ENCODE results near the gene NUTM2G. TPM values are rescaled to one million over a fixed set of nuclear protein-coding genes. Genes with fewer than 3 reads are reported as not detected.
"Not testable (repeated sequence)": the region's sequence is repeated elsewhere in the genome, so short reads cannot be mapped to it uniquely, and the experiment has no call there.

The NUTM2G gene
- total RNA-seq, result 0.13 and 0.32 TPM in 2 replicates
- polyA plus RNA-seq, result 0.35 and 0.36 TPM in 2 replicates

GRCh38 chr9:96928543-96928942 lies at the start of gene NUTM2G:
NUTM2G (plus strand) TSS chr9:96928843; CDS start chr9:96929025, 182 bp downstream.
- H3K79me2 ChIP-seq; H4K20me1 ChIP-seq (ENCODE audit: insufficient read depth, poor library complexity, severe bottlenecking); H3K9me2 ChIP-seq (replicated peaks; ENCODE audit: insufficient read depth): not testable (repeated sequence)

GRCh38 chr9:96883922-96884321 lies 44.7 kb upstream of the NUTM2G start:
- DNase-seq (ENCODE audit: low spot score), result no peak
- no peaks in the 10 kb centered on the region for H3K27me3 ChIP-seq
- H3K27ac ChIP-seq, result peak overlapping the region; percentile 45
- no peaks in the 10 kb centered on the region for H3K4me1 ChIP-seq (ENCODE audit: insufficient read depth)
- H3K79me2 ChIP-seq, result no peaks in the 10 kb centered on the region
- no peak overlapping the region for H2AFZ ChIP-seq
- H3K4me3 ChIP-seq, result no peak overlapping the region
- H4K20me1 ChIP-seq (ENCODE audit: insufficient read depth, poor library complexity, severe bottlenecking), result no peaks in the 10 kb centered on the region
- no peaks in the 10 kb centered on the region for H3K9me2 ChIP-seq (replicated peaks; ENCODE audit: insufficient read depth)
- no peaks in the 10 kb centered on the region for H3K36me3 ChIP-seq (replicated peaks; ENCODE audit: insufficient read depth, low read depth)
- TF ChIP-seq EZH2 (IDR thresholded peaks at IDR 0.05; ENCODE audit: borderline replicate concordance) (no peak), CTCF (IDR thresholded peaks at IDR 0.05; ENCODE audit: poor library complexity) (no peak), EZH2phosphoT487 (IDR thresholded peaks at IDR 0.05; ENCODE audit: low read depth, severe bottlenecking, unreplicated experiment) (no peak)
- no peak overlapping the region for H3K4me2 ChIP-seq
- WGBS (ENCODE audit: low lambda C conversion rate, missing lambda C conversion rate), result 94% methylated on average over 1 of the region's 1 CpG
- H3K9me3 ChIP-seq (ENCODE audit: low read depth), result no peaks in the 10 kb centered on the region

More at GRCh38 chr9:96928543-96928942, at the start of gene NUTM2G:
- no CpG with 5 or more reads among the region's 3 CpGs for WGBS (ENCODE audit: low lambda C conversion rate, missing lambda C conversion rate)
- not testable (repeated sequence) for H2AFZ ChIP-seq; H3K4me2 ChIP-seq; H3K36me3 ChIP-seq (replicated peaks; ENCODE audit: insufficient read depth, low read depth); H3K4me3 ChIP-seq; H3K4me1 ChIP-seq (ENCODE audit: insufficient read depth); H3K27ac ChIP-seq; H3K27me3 ChIP-seq; H3K9me3 ChIP-seq (ENCODE audit: low read depth); DNase-seq (ENCODE audit: low spot score)

DNA sequence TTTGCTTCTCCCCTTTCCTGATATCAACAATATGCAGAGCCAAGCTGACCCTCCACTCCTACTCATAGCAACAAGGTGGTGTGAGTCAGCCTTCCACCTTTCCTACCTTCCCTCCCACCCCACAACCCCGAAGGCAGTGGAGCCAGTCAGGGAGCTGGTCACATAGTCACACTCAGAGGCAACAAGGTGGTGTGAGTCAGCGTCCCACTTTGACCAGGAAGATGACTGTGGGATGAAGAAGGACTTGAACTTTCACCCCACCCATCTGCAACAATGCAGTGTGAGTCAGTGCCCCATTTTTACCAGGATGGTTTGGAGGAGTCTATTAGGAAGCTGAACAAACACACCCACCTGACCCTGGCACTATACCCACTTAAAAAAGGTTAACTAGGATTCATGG lies 44.2 kb upstream of the NUTM2G start:
- DNase-seq (ENCODE audit: low spot score), result peak; percentile 54
- H4K20me1 ChIP-seq (ENCODE audit: insufficient read depth, poor library complexity, severe bottlenecking), result no peaks in the 10 kb centered on the region
- H3K9me3 ChIP-seq (ENCODE audit: low read depth), result no peaks in the 10 kb centered on the region
- H2AFZ ChIP-seq, result no peak overlapping the region
- no peaks in the 10 kb centered on the region for H3K36me3 ChIP-seq (replicated peaks; ENCODE audit: insufficient read depth, low read depth)
- no peak overlapping the region for H3K4me3 ChIP-seq
- no peaks in the 10 kb centered on the region for H3K27me3 ChIP-seq
- H3K9me2 ChIP-seq (replicated peaks; ENCODE audit: insufficient read depth), result no peaks in the 10 kb centered on the region
- WGBS (ENCODE audit: low lambda C conversion rate, missing lambda C conversion rate), result 42% methylated on average over 2 of the region's 2 CpGs
- H3K4me2 ChIP-seq, result no peak overlapping the region
- peak overlapping the region; percentile 45 for H3K27ac ChIP-seq
- H3K79me2 ChIP-seq, result no peaks in the 10 kb centered on the region
- TF ChIP-seq EZH2 (IDR thresholded peaks at IDR 0.05; ENCODE audit: borderline replicate concordance) (no peak), EZH2phosphoT487 (IDR thresholded peaks at IDR 0.05; ENCODE audit: low read depth, severe bottlenecking, unreplicated experiment) (no peak), CTCF (IDR thresholded peaks at IDR 0.05; ENCODE audit: poor library complexity) (no peak)
- H3K4me1 ChIP-seq (ENCODE audit: insufficient read depth), result no peaks in the 10 kb centered on the region

GRCh38 chr9:96885424-96885823 lies 43.2 kb upstream of the NUTM2G start:
- Histone ChIP-seq H3K27ac (no peak overlapping the region), H3K36me3 (replicated peaks; ENCODE audit: insufficient read depth, low read depth) (no peaks in the 10 kb centered on the region), H3K4me2 (no peak overlapping the region), H3K79me2 (no peaks in the 10 kb centered on the region), H3K4me1 (ENCODE audit: insufficient read depth) (no peaks in the 10 kb centered on the region), H3K9me2 (replicated peaks; ENCODE audit: insufficient read depth) (no peaks in the 10 kb centered on the region), H3K9me3 (ENCODE audit: low read depth) (no peaks in the 10 kb centered on the region), H4K20me1 (ENCODE audit: insufficient read depth, poor library complexity, severe bottlenecking) (no peaks in the 10 kb centered on the region), H2AFZ (no peak overlapping the region), H3K4me3 (no peak overlapping the region), H3K27me3 (no peaks in the 10 kb centered on the region)
- TF ChIP-seq EZH2phosphoT487 (IDR thresholded peaks at IDR 0.05; ENCODE audit: low read depth, severe bottlenecking, unreplicated experiment), result no peak
- TF ChIP-seq CTCF (IDR thresholded peaks at IDR 0.05; ENCODE audit: poor library complexity), result no peak
- TF ChIP-seq EZH2 (IDR thresholded peaks at IDR 0.05; ENCODE audit: borderline replicate concordance), result no peak
- no peak for DNase-seq (ENCODE audit: low spot score)
